Hematopoietic multipotent progenitor cell treated with erythropoietin and hydrocortisone succinate and interleukin-3 and kit ligand, for 6 days (in vitro differentiated cells): ENCODE results near the gene SMAD7.

Experiments
- DNase-seq: peaks from one replicate; pipeline ENCODE4 v3.0.0-alpha.2; 2015

Gene SMAD7

DNA sequence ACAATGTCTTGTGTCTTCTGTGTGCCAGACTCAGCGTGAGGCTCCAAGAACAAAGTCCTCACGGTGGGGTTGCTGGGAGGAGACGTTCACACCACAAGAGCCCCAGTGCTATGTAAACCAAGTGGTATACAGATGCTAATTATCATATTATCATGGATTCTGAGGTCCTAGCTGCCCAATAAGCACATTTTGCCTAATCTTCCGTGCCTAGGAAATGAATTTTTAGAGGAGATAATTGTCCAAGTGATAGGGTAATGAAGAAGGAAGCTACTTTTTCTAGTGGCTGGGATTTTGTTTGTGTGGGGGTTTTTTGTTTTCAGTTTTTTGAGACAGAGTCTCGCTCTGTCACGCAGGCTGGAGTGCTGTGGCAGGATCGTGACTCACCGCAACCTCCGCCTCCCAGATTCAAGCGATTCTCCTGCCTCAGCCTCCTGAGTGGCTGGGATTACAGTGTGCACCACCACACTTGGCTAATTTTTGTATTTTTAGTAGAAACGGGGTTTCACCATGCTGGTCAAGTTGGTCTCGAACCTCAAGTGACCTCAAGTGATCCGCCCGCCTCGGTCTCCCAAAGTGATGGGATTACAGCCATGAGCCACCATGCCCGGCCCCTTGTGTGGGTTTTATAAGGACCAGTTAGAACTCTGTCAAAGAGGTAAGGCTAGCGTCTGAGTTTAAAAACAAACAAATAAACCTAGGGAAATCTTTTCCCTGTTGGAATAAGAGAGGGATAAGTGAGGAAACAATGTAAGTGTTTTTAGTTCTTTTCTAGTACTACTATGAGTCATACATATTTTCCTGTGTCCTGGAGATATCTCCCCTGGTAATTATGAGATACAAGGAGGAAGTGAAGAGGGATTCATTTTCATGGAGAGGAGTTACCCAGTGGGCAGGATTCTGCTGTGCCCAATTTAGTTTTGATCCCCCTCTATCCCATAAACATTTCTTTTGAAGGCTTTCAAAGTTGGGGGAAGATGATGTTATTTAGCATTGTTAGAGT lies 9.5 kb upstream of the SMAD7 start:
- no peak for DNase-seq

GRCh38 chr18:48959551-48959920 lies 8.8 kb upstream of the SMAD7 start:
- no peak for DNase-seq

DNA sequence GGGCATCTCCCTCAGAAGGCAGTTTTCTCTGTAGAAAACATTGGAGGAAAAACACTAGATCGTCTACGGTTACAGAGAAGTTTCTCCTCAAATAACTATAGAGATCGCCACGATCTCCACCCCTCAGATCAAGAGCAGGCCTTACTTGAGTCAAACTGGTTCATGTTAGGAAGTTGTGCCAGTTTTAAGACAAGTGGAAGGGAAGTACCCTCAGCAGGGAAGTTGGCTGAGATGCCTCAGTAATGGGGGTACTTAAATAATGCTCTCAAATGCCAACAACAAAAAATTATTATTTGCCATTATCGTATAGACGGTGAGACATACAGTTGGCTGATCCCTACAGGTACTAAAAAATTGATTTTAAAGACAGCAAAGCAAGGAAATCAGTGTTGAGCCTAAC lies 8.2 kb upstream of the SMAD7 start:
- DNase-seq: no peak

- no peak for DNase-seq
Observed at GRCh38 chr18:48957616-48958015, 6.9 kb upstream of the SMAD7 start.

DNA sequence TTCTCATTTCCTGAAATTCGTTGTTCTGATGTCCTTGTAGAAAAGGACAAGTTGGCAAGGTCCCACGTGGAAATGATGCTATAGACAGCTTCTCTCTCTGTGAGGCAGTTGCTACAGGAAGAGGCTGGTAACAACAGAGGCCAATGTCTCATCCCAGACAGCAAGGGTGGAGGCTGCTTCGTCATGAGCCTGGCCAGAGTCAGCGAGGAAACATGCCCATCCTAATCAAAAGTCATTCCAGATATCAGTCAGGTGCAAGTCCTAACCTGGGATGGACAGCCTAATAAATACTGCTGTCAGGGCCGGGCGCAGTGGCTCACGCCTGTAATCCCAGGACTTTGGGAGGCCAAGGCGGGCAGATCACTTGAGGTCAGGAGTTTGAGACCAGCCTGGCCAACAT lies 6.4 kb upstream of the SMAD7 start:
- no peak for DNase-seq

- no peak for DNase-seq
Observed at GRCh38 chr18:48956356-48956755, 5.6 kb upstream of the SMAD7 start.

DNA sequence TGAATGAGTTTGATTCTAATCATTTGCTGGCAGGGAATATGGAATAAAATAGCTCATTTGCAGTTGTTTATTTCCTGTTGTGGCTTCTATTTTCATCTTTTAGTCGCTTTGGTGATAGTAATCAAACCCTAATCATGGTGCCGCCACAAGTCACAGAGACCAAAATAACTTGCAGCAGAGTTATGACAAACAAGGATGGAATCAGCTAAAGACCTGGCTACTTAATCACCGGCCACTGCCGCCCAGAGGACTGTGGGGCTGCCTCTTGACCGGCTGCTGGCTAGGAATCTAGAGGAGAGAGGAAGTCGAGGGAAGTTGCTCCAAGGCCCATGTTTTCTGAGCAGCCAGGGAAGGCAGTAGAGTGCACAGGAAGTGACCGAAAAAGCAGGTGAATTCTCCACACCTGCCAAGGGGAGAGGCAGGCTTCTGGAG lies 5.1 kb upstream of the SMAD7 start:
- peak; percentile 20 for DNase-seq

DNA sequence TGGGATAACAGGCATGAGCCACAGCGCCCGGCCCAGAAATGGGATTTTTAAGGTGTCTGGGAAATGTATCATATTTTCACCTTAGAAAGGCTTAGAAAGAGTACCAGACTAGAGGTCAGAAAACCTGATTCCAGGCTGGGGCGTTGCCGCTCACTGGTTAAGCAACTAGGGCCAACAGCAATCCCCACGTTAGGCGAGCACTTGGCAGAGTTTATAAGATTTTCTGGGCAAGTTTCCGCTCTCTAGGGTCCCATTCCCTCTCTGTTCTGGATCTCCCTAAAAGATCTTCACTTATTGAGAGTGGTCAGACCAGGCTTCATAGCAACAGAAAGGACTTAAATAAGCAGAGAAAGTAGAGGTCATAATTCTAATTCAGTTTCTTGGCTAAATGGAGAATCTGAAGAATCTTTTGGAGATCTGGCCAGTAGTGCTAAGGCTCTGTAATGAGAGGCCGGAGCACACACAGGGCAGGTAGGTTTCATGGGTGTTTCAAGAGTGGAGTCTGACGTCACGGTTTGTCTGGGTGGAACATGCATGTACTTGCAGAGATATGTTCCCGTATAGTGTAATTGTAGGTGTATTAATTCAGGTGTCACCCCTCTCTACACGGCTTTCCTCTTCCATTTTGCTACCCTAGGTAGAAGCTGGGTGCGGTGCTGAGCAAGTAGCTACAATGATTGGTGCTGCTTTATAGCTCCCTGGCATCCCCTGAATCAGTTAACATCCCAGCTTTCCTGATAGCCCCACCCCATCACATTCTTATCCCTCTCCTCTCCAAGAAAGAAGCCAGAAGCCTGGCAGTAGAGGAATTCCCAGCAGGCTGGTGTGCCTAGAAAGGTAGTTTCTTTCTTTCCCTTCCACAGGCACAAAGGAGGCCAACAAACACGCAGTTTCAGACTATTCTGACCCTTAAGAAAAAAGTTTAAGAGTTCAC lies 4.4 kb upstream of the SMAD7 start:
- DNase-seq: no peak

- no peak for DNase-seq
Observed at GRCh38 chr18:48953104-48953706, 2.4 kb upstream of the SMAD7 start.

DNA sequence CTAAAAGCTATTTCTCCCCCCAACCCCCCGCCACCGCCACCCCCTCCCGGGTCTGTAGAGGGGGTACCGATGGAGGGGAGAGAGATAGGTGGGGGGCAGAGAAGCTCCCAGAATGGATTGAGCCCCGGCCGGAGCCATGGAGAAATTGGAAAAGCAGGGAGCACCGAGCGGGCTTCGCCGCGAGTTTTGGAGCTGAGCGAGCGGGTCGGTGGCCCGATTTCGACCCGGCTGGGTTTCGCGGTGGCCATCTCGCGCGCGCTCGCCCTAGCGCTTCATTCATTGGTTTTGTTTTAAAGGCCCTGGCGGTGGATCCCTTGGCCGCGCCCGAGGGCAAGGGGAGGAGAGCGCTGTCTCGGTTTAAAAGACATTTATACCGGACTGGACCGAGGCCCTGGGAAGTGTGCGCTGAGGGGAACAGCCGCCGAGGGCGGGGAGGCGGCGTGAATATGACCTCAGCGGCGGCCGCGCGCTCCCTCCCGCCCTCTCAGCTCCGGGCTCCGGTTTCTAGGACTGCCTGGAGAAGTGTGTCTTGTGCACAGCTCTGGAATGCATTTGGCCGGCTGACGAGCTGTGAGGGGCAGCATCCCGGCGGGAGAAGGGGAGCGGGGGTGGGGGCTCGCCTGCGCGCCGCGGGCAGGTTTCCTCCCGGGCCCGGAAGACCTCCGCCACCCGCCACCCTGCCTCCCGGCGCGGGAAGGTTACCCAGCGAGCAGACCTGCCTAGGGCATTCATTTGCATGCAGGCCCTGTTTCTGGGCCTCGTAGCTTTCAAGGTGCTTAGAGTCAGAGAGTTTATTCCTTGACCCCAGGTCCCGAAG lies 1.7 kb upstream of the SMAD7 start:
- DNase-seq: peak; percentile 63

DNA sequence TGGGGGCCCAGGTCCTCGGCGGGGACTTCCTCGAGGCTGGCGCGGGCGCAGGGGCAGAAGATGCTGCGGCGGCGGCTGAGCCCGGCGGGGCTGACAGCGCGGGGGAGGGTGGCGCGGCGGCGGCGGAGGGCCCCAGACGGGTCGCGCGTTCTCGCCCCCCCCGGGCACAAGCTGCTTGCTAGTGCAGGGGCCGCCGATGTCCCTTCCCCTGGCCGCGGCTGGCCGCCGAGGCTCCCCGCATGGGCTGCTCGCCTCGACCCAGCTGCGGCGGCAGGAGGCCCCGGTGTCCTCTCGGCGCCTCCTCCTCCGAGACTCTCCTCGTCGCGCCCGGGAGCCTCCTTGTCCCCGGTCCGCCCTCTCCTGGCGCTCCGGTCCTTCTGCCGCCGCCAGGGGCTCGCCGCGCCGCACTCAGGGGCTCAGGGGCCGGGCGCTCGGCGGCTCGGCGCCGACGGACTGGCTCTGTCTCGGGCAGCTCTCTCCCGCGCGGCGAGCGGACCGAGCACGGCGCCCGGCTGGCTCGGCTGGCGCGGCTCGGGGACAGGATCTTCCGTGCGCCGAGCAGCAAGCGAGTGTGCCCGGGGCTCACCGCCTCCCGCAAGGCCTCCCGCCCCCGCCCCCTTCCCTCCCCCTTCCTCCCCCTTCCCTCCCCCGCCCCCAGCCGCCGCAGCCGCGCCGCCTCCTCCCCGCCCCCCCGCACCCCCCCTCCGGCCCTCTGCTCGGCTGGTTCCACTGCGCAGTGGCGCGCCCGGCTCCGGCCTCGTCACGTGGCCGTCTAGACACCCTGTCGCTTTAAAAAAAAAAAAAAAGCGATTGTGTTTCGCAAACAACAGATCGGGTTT lies 902 bp upstream of the SMAD7 start:
- DNase-seq: peak; percentile 81

DNA sequence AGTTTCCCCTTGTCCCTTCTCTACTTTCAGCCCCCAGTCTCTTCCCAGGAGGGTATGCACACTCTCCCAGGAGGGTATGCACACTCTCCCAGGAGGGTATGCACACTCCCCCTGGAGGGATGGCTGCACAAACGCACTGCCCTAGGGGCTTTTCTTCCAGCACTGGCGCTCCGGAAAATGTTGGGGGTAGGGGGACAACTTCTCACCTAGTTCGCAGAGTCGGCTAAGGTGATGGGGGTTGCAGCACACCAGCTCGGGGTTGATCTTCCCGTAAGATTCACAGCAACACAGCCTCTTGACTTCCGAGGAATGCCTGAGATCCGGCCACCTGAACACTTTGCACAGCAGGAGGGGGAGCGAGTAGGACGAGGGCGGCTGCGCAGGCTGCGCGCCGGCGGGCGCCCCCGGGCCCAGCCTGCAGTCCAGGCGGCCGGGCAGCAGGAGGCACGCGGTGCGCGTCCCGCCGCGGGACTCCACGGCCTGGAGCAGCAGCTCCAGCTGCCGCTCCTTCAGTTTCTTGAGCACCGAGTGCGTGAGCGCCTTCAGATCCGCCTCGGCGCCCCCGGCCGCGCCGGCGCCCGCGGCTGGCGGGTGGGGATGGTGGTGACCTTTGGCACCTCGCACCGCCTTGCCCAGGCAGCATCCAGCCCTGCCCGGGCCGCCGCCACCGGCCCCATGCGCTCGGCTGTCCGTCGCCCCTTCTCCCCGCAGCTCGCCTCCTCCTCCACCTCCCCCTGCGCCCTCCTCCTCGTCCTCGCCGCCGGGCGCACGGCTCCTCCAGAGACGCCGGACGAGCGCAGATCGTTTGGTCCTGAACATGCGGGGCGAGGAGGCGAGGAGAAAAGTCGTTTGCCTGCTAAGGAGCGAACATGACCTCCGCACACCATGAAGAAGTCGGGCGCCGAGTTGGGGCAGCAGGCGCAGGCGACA lies 894 bp downstream of the SMAD7 start:
- peak; percentile 34 for DNase-seq

DNA sequence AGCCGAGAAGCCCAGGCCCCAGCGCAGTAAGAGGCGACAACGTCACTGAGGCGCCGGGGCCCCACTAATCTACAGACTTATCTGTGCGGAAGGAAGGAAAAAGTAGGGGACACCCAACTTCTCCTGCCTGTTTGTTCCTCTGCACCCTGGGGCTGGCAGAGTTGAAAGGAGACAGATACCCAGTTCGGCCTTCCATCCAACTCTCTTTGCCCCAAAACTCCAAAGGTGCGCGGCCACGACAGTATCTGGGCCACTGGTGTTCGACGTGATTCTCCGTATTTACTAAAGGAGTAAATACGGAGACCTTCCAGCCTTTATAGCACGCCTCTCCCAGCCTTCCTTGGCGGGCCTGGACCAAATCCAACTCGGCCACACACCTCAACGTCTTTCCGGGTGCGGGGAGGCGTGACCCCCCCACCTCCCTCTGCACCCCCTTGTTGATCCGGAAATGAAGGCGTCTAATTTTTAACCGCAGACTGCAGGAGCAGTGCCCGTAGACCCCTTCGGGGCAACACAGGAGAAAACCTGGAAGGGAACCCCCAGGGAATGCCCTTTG lies 1.6 kb downstream of the SMAD7 start:
- DNase-seq: peak; percentile 48

- peak; percentile 67 for DNase-seq
Observed at GRCh38 chr18:48948112-48949049, 2.4 kb downstream of the SMAD7 start.

DNA sequence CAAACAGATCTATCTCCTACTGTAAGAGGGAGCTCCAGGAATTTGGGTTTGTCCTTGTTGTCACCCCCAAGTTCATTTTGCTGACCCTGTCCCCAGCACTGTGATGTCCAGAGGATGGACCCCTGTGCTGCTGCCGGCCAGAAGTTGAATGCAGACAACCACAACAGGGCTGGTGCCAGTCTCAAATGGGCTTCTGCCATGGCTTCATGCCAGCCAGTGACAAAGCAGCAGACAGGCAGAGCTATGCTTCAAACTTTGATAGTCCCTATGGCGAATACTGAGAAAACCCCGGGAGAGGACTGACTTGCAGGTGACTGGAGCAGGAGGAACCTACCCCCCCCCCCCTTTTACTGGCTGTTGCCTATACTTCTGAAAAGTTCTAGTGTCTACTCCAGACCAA lies 3.2 kb downstream of the SMAD7 start:
- DNase-seq: peak; percentile 17

GRCh38 chr18:48947092-48947491 lies 3.7 kb downstream of the SMAD7 start:
- no peak for DNase-seq

DNA sequence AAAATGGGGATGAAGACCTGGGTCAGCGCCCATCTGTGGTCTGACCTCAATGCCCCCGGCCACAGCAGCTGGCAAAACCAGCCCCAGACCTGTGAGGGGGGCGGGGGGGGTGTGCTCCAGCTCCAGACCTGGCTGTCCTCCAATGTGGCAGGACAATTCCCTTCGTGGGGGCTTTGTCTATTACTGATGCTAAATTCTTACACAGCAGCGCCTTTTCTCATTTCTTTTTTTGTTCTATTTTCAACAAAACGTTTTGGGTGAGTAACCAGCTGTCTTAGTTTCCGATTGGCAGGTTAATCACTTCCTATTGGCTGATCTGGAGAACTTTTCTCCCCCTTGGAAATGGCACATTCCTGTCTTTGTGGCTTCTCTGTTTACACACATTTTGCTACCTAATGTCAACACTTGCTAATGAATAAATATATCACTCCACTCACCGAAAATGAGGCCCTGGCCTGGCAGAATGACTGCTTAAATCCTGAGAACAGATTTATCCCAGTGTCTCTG lies 4.4 kb downstream of the SMAD7 start:
- DNase-seq: no peak

DNA sequence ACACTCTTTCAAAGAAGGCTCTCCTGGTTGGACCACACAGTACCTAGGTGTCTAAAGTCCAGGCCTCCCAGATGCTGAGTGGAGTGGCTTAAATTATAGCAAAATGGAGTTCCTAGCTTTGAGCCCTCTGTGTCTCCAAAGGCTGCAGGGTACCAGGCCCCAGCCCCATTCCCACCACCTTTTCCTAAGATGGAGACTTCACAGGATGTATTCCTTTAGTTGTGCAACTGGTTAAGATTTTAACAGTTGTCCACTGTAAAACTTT lies 4.9 kb downstream of the SMAD7 start:
- no peak for DNase-seq

GRCh38 chr18:48944634-48945033 lies 6.1 kb downstream of the SMAD7 start:
- no peak for DNase-seq
